Mesodermal cell (in vitro differentiated cells): ENCODE results near the gene RUFY1.

Experiments
- H3K27ac ChIP-seq: 2 replicates; pipeline ENCODE4 v1.7.0; 2013; ENCODE audit warnings: mild to moderate bottlenecking, low read depth, low read length, moderate library complexity; ENCODE audit not compliant: severe bottlenecking
- H3K36me3 ChIP-seq: 2 replicates; pipeline ENCODE4 v1.7.1; 2013; ENCODE audit warnings: mild to moderate bottlenecking, low read length, moderate library complexity; ENCODE audit not compliant: control insufficient read depth, insufficient read depth
- H3K4me1 ChIP-seq: one replicate; pipeline ENCODE4 v1.7.1; 2013; ENCODE audit warnings: mild to moderate bottlenecking, low read length; ENCODE audit not compliant: insufficient read depth, control insufficient read depth, poor library complexity, severe bottlenecking
- H3K4me3 ChIP-seq: 2 replicates; pipeline ENCODE4 v1.7.0; 2013; ENCODE audit warnings: low read length, control low read depth, mild to moderate bottlenecking; ENCODE audit not compliant: insufficient read depth, poor library complexity, severe bottlenecking; ENCODE audit errors: extremely low read depth
- H3K9me3 ChIP-seq: 2 replicates; pipeline ENCODE4 v1.7.1; 2013; ENCODE audit warnings: mild to moderate bottlenecking, low read length, moderate library complexity; ENCODE audit not compliant: control insufficient read depth
- WGBS, 2 experiments: methylation state at CpG; one replicate each; pipeline ENCODE4 v1.1.5; 2013; ENCODE audit warnings: missing lambda C conversion rate in 2 of 2; ENCODE audit not compliant: insufficient coverage in 2 of 2; 5-methylcytosine and 5-hydroxymethylcytosine counted together

RUFY1 gene

GRCh38 chr5:179605026-179605833 is 54.9 kb downstream of the RUFY1 start:
- WGBS, 2 experiments, result 80 to 89% methylated on average over 9 to 10 of the region's 10 CpGs
- no peaks in the 10 kb centered on the region for H3K9me3 ChIP-seq
- H3K36me3 ChIP-seq, result peaks cover 64% of the 10 kb centered on the region
- H3K4me1 ChIP-seq, result no peaks in the 10 kb centered on the region
- no peak overlapping the region for H3K27ac ChIP-seq
- H3K4me3 ChIP-seq, result no peak overlapping the region

GRCh38 chr5:179606071-179606909 is 55.9 kb downstream of the RUFY1 start:
- Histone ChIP-seq H3K36me3 (peaks cover 64% of the 10 kb centered on the region), H3K4me1 (no peaks in the 10 kb centered on the region), H3K27ac (peak overlapping the region; percentile 45), H3K9me3 (no peaks in the 10 kb centered on the region), H3K4me3 (no peak overlapping the region)
- 94 to 99% methylated on average over 17 to 21 of the region's 21 CpGs for WGBS, 2 experiments

GRCh38 chr5:179606910-179607159 is 56.5 kb downstream of the RUFY1 start:
- peaks cover 66% of the 10 kb centered on the region for H3K36me3 ChIP-seq
- WGBS, 2 experiments, result 91 to 96% methylated on average over 5 to 6 of the region's 6 CpGs
- peak overlapping the region; percentile 45 for H3K27ac ChIP-seq
- H3K4me1 ChIP-seq, result peaks cover 3% of the 10 kb centered on the region
- H3K9me3 ChIP-seq, result no peaks in the 10 kb centered on the region
- H3K4me3 ChIP-seq, result no peak overlapping the region

- peaks cover 4% of the 10 kb centered on the region for H3K4me1 ChIP-seq
- H3K4me3 ChIP-seq, result no peak overlapping the region
- H3K9me3 ChIP-seq, result no peaks in the 10 kb centered on the region
- peak overlapping the region; percentile 45 for H3K27ac ChIP-seq
- H3K36me3 ChIP-seq, result peaks cover 66% of the 10 kb centered on the region
- WGBS, 2 experiments, result 86 to 87% methylated on average over 11 to 16 of the region's 19 CpGs
Measured at GRCh38 chr5:179607160-179607931, 57.0 kb downstream of the RUFY1 start.

- WGBS, 2 experiments, result 92 to 96% methylated on average over 3 to 4 of the region's 5 CpGs
- H3K4me3 ChIP-seq, result no peak overlapping the region
- H3K36me3 ChIP-seq, result peaks cover 70% of the 10 kb centered on the region
- peaks cover 4% of the 10 kb centered on the region for H3K4me1 ChIP-seq
- H3K9me3 ChIP-seq, result no peaks in the 10 kb centered on the region
- no peak overlapping the region for H3K27ac ChIP-seq
Measured at GRCh38 chr5:179608131-179608581, 57.8 kb downstream of the RUFY1 start.

- Histone ChIP-seq H3K27ac (peak overlapping the region; percentile 41), H3K9me3 (no peaks in the 10 kb centered on the region), H3K4me1 (peaks cover 4% of the 10 kb centered on the region), H3K4me3 (no peak overlapping the region), H3K36me3 (peaks cover 77% of the 10 kb centered on the region)
- 84 to 92% methylated on average over 8 of the region's 8 CpGs for WGBS, 2 experiments
Measured at GRCh38 chr5:179609834-179610108, 59.4 kb downstream of the RUFY1 start.

- H3K27ac ChIP-seq, result peak overlapping the region; percentile 41
- peaks cover 79% of the 10 kb centered on the region for H3K36me3 ChIP-seq
- 93 to 95% methylated on average over 13 to 18 of the region's 23 CpGs for WGBS, 2 experiments
- H3K9me3 ChIP-seq, result no peaks in the 10 kb centered on the region
- H3K4me1 ChIP-seq, result peaks cover 4% of the 10 kb centered on the region
- H3K4me3 ChIP-seq, result no peak overlapping the region
Measured at GRCh38 chr5:179610109-179610902, 60.0 kb downstream of the RUFY1 start.

GRCh38 chr5:179610903-179611265 is 60.5 kb downstream of the RUFY1 start:
- peaks cover 4% of the 10 kb centered on the region for H3K4me1 ChIP-seq
- no peak overlapping the region for H3K4me3 ChIP-seq
- H3K9me3 ChIP-seq, result no peaks in the 10 kb centered on the region
- no peak overlapping the region for H3K27ac ChIP-seq
- H3K36me3 ChIP-seq, result peaks cover 79% of the 10 kb centered on the region

- Histone ChIP-seq H3K9me3 (no peaks in the 10 kb centered on the region), H3K4me1 (peaks cover 8% of the 10 kb centered on the region), H3K27ac (no peak overlapping the region), H3K4me3 (no peak overlapping the region), H3K36me3 (peaks cover 91% of the 10 kb centered on the region)
- WGBS, 2 experiments, result 90 to 93% methylated on average over 18 to 20 of the region's 21 CpGs
Measured at GRCh38 chr5:179612577-179613459, 62.5 kb downstream of the RUFY1 start.
